Mesodermal cell (in vitro differentiated cells): ENCODE measurements around the gene SOCS1.

ENCODE experiments used
- H3K27ac ChIP-seq: 2 replicates; pipeline ENCODE4 v1.7.0; 2013; ENCODE audit warnings: mild to moderate bottlenecking, low read depth, low read length, moderate library complexity; ENCODE audit not compliant: severe bottlenecking
- H3K36me3 ChIP-seq: 2 replicates; pipeline ENCODE4 v1.7.1; 2013; ENCODE audit warnings: mild to moderate bottlenecking, low read length, moderate library complexity; ENCODE audit not compliant: control insufficient read depth, insufficient read depth
- H3K4me1 ChIP-seq: one replicate; pipeline ENCODE4 v1.7.1; 2013; ENCODE audit warnings: mild to moderate bottlenecking, low read length; ENCODE audit not compliant: insufficient read depth, control insufficient read depth, poor library complexity, severe bottlenecking
- H3K4me3 ChIP-seq: 2 replicates; pipeline ENCODE4 v1.7.0; 2013; ENCODE audit warnings: low read length, control low read depth, mild to moderate bottlenecking; ENCODE audit not compliant: insufficient read depth, poor library complexity, severe bottlenecking; ENCODE audit errors: extremely low read depth
- H3K9me3 ChIP-seq: 2 replicates; pipeline ENCODE4 v1.7.1; 2013; ENCODE audit warnings: mild to moderate bottlenecking, low read length, moderate library complexity; ENCODE audit not compliant: control insufficient read depth
- WGBS, 2 experiments: methylation state at CpG; one replicate each; pipeline ENCODE4 v1.1.5; 2013; ENCODE audit warnings: missing lambda C conversion rate in 2 of 2; ENCODE audit not compliant: insufficient coverage in 2 of 2; 5-methylcytosine and 5-hydroxymethylcytosine counted together

The SOCS1 gene

GRCh38 chr16:11239644-11240632 is 16.1 kb downstream of the SOCS1 start:
- Histone ChIP-seq H3K36me3 (no peaks in the 10 kb centered on the region), H3K9me3 (no peaks in the 10 kb centered on the region), H3K4me3 (no peak overlapping the region), H3K27ac (no peak overlapping the region), H3K4me1 (no peaks in the 10 kb centered on the region)
- 89 to 90% methylated on average over 7 to 10 of the region's 10 CpGs for WGBS, 2 experiments

GRCh38 chr16:11238272-11239202 is 17.5 kb downstream of the SOCS1 start:
- no peak overlapping the region for H3K4me3 ChIP-seq
- H3K9me3 ChIP-seq, result no peaks in the 10 kb centered on the region
- 94 to 95% methylated on average over 11 to 15 of the region's 15 CpGs for WGBS, 2 experiments
- H3K27ac ChIP-seq, result no peak overlapping the region
- H3K36me3 ChIP-seq, result no peaks in the 10 kb centered on the region
- H3K4me1 ChIP-seq, result no peaks in the 10 kb centered on the region

- Histone ChIP-seq H3K36me3 (no peaks in the 10 kb centered on the region), H3K4me1 (no peaks in the 10 kb centered on the region), H3K9me3 (no peaks in the 10 kb centered on the region), H3K27ac (no peak overlapping the region), H3K4me3 (no peak overlapping the region)
- WGBS, 2 experiments, result 89 to 97% methylated on average over 10 of the region's 10 CpGs
Measured at GRCh38 chr16:11236461-11237254, 19.3 kb downstream of the SOCS1 start.

GRCh38 chr16:11235703-11235991 is 20.4 kb downstream of the SOCS1 start:
- no peaks in the 10 kb centered on the region for H3K9me3 ChIP-seq
- whole genome bisulfite sequencing, 2 experiments, result 100% methylated on average over 1 to 3 of the region's 5 CpGs
- no peak overlapping the region for H3K27ac ChIP-seq
- no peaks in the 10 kb centered on the region for H3K4me1 ChIP-seq
- H3K36me3 ChIP-seq, result no peaks in the 10 kb centered on the region
- H3K4me3 ChIP-seq, result no peak overlapping the region

- WGBS, 2 experiments, result 88 to 90% methylated on average over 9 to 10 of the region's 13 CpGs
- H3K4me1 ChIP-seq, result no peaks in the 10 kb centered on the region
- no peak overlapping the region for H3K4me3 ChIP-seq
- H3K9me3 ChIP-seq, result no peaks in the 10 kb centered on the region
- no peaks in the 10 kb centered on the region for H3K36me3 ChIP-seq
- H3K27ac ChIP-seq, result no peak overlapping the region
Measured at GRCh38 chr16:11234884-11235702, 20.9 kb downstream of the SOCS1 start.

- Histone ChIP-seq H3K4me3 (no peak overlapping the region), H3K4me1 (no peaks in the 10 kb centered on the region), H3K27ac (no peak overlapping the region), H3K36me3 (no peaks in the 10 kb centered on the region), H3K9me3 (no peaks in the 10 kb centered on the region)
- 57 to 67% methylated on average over 3 of the region's 8 CpGs for WGBS, 2 experiments
Measured at GRCh38 chr16:11233727-11234376, 22.2 kb downstream of the SOCS1 start.

- Histone ChIP-seq H3K4me3 (no peak overlapping the region), H3K27ac (no peak overlapping the region), H3K4me1 (no peaks in the 10 kb centered on the region), H3K9me3 (no peaks in the 10 kb centered on the region), H3K36me3 (no peaks in the 10 kb centered on the region)
- 93 to 94% methylated on average over 25 to 27 of the region's 35 CpGs for WGBS, 2 experiments
Measured at GRCh38 chr16:11232852-11233726, 22.9 kb downstream of the SOCS1 start.

GRCh38 chr16:11232302-11232851 is 23.6 kb downstream of the SOCS1 start:
- Histone ChIP-seq H3K4me3 (no peak overlapping the region), H3K27ac (no peak overlapping the region), H3K9me3 (no peaks in the 10 kb centered on the region), H3K4me1 (no peaks in the 10 kb centered on the region), H3K36me3 (no peaks in the 10 kb centered on the region)
- 100% methylated on average over 1 of the region's 3 CpGs; no CpG with 5 or more reads in 1 of the 2 experiments for WGBS, 2 experiments
